B cell (primary cell): ENCODE results near the gene LAMB1.

Experiments
- EZH2 ChIP-seq: IDR thresholded peaks from 2 replicates; pipeline ENCODE4 v1.6.1; 2012; ENCODE audit warnings: borderline replicate concordance, low read depth, mild to moderate bottlenecking, moderate library complexity, low read length; ENCODE audit not compliant: insufficient read depth, poor library complexity, severe bottlenecking
- TF ChIP-seq, protein P1 (sequence below): fragments of 200-600 bp; IDR thresholded peaks from one replicate; pipeline ENCODE4 v1.8.0; 2022; ENCODE audit warnings: antibody characterized with exemption, mild to moderate bottlenecking

DNA sequence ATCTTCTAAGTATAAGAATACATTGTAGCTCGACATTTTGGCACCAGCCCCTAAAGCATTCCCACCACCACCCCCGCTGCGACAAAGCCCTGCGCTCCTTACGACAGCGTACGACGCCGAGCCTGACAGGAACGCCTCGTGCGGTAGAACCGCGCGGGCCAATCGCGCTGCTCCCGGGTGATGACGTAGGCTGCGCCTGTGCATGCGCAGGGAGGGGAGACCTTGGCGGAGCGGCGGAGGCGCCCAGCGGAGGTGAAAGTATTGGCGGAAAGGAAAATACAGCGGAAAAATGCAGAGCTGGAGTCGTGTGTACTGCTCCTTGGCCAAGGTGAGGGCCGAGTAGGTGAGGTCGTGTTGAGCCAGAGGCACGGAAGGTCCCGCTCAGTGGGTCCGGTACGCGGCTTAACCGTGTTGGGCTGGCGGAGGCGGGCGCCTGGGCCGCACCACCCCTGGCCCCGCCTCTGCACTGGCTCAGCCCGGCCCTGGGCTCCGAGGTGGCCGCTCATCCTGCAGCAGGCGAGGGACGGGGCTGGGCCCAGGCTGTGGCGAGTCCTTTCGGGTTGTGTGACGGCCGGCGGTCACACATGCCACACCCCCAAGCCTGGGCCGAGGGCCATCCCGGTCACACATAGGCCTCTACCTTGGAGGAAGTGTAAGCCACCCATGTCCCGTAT lies 111.9 kb downstream of the LAMB1 start, which contains the start of gene DLD:
- no peak for TF ChIP-seq EZH2
- TF ChIP-seq, protein P1, sequence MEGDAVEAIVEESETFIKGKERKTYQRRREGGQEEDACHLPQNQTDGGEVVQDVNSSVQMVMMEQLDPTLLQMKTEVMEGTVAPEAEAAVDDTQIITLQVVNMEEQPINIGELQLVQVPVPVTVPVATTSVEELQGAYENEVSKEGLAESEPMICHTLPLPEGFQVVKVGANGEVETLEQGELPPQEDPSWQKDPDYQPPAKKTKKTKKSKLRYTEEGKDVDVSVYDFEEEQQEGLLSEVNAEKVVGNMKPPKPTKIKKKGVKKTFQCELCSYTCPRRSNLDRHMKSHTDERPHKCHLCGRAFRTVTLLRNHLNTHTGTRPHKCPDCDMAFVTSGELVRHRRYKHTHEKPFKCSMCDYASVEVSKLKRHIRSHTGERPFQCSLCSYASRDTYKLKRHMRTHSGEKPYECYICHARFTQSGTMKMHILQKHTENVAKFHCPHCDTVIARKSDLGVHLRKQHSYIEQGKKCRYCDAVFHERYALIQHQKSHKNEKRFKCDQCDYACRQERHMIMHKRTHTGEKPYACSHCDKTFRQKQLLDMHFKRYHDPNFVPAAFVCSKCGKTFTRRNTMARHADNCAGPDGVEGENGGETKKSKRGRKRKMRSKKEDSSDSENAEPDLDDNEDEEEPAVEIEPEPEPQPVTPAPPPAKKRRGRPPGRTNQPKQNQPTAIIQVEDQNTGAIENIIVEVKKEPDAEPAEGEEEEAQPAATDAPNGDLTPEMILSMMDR: no peak
